Measurements from ENCODE around the gene NTSR1.

Gene NTSR1

GRCh38 chr20:62737271-62737811 lies 28.7 kb downstream of the NTSR1 start:
- Mint-ChIP-seq H3K4me1 (peaks cover 22% of the 10 kb centered on the region), H3K4me3 (no peak overlapping the region), H3K9me3 (no peaks in the 10 kb centered on the region), H3K27me3 (ENCODE audit: low read depth, poor library complexity) (peaks cover 28% of the 10 kb centered on the region), H3K27ac (no peak overlapping the region), H3K36me3 (ENCODE audit: low read depth) (no peaks in the 10 kb centered on the region)
- TF ChIP-seq CTCF (IDR thresholded peaks at IDR 0.05) = no peak
- DNase-seq = no peak

GRCh38 chr20:62738025-62738881 lies 29.6 kb downstream of the NTSR1 start:
- Mint-ChIP-seq H3K9me3 (no peaks in the 10 kb centered on the region), H3K27ac (no peak overlapping the region), H3K27me3 (ENCODE audit: low read depth, poor library complexity) (peaks cover 24% of the 10 kb centered on the region), H3K4me3 (no peak overlapping the region), H3K36me3 (ENCODE audit: low read depth) (no peaks in the 10 kb centered on the region), H3K4me1 (peaks cover 22% of the 10 kb centered on the region)
- no peak for TF ChIP-seq CTCF (IDR thresholded peaks at IDR 0.05)
- no peak for DNase-seq

GRCh38 chr20:62739067-62739466 lies 30.4 kb downstream of the NTSR1 start:
- no peak for DNase-seq
- Mint-ChIP-seq H3K4me1 (peaks cover 22% of the 10 kb centered on the region), H3K27ac (no peak overlapping the region), H3K9me3 (no peaks in the 10 kb centered on the region), H3K4me3 (no peak overlapping the region), H3K36me3 (ENCODE audit: low read depth) (no peaks in the 10 kb centered on the region), H3K27me3 (ENCODE audit: low read depth, poor library complexity) (peaks cover 16% of the 10 kb centered on the region)
- TF ChIP-seq CTCF (IDR thresholded peaks at IDR 0.05) = no peak

GRCh38 chr20:62739581-62740285 lies 31.1 kb downstream of the NTSR1 start:
- Mint-ChIP-seq H3K36me3 (ENCODE audit: low read depth) (no peaks in the 10 kb centered on the region), H3K9me3 (no peaks in the 10 kb centered on the region), H3K4me3 (no peak overlapping the region), H3K27ac (no peak overlapping the region), H3K27me3 (ENCODE audit: low read depth, poor library complexity) (peaks cover 10% of the 10 kb centered on the region), H3K4me1 (peaks cover 22% of the 10 kb centered on the region)
- DNase-seq = no peak
- TF ChIP-seq CTCF (IDR thresholded peaks at IDR 0.05) = no peak

GRCh38 chr20:62740286-62741141 lies 31.9 kb downstream of the NTSR1 start:
- Mint-ChIP-seq H3K27me3 (ENCODE audit: low read depth, poor library complexity) (peaks cover 14% of the 10 kb centered on the region), H3K4me1 (peaks cover 26% of the 10 kb centered on the region), H3K36me3 (ENCODE audit: low read depth) (no peaks in the 10 kb centered on the region), H3K27ac (no peak overlapping the region), H3K4me3 (no peak overlapping the region), H3K9me3 (no peaks in the 10 kb centered on the region)
- no peak for DNase-seq
- no peak for TF ChIP-seq CTCF (IDR thresholded peaks at IDR 0.05)

Data from nephron progenitor cell (in vitro differentiated cells).